Ureter (tissue), 1 donor: ENCODE results near the gene TENM3. TPM values are rescaled to one million over a fixed set of nuclear protein-coding genes. Genes with fewer than 3 reads are reported as not detected.
"Not testable (repeated sequence)": the region's sequence is repeated elsewhere in the genome, so short reads cannot be mapped to it uniquely, and the experiment has no call there.

Experiments used
- DNase-seq: peaks from one replicate; pipeline ENCODE4 v3.0.0-alpha.2; 2020; ENCODE audit warnings: low spot score
- total RNA-seq: library from RNA; stranded (reverse); gene quantifications from one replicate; pipeline ENCODE4 v1.2.4, GENCODE V29; 2023
- donor health status: DM: yes; HTN: yes; CAD: no.

The TENM3 gene
- total RNA-seq, 1 donor from 2014 or later: 0.96 TPM

- no peak for DNase-seq
Measured at GRCh38 chr4:182810103-182810615, 567.0 kb downstream of the TENM3 start.

GRCh38 chr4:182812916-182813315 lies 569.7 kb downstream of the TENM3 start:
- no peak for DNase-seq

GRCh38 chr4:182814065-182814464 lies 570.9 kb downstream of the TENM3 start:
- DNase-seq: not testable (repeated sequence)

GRCh38 chr4:182818926-182819730 lies 575.9 kb downstream of the TENM3 start:
- DNase-seq: no peak

- no peak for DNase-seq
Measured at GRCh38 chr4:182819751-182820150, 576.5 kb downstream of the TENM3 start.

GRCh38 chr4:182822554-182822953 lies 579.4 kb downstream of the TENM3 start:
- DNase-seq: no peak

- DNase-seq: no peak
Measured at GRCh38 chr4:182823576-182823975, 580.4 kb downstream of the TENM3 start.

GRCh38 chr4:182825003-182825402 lies 581.8 kb downstream of the TENM3 start:
- DNase-seq: no peak

- DNase-seq: no peak
Measured at GRCh38 chr4:182825786-182826185, 582.6 kb downstream of the TENM3 start.

GRCh38 chr4:182826391-182826790 lies 583.2 kb downstream of the TENM3 start:
- no peak for DNase-seq

- no peak for DNase-seq
Measured at GRCh38 chr4:182827166-182827565, 584.0 kb downstream of the TENM3 start.

GRCh38 chr4:182827954-182828353 lies 584.8 kb downstream of the TENM3 start:
- no peak for DNase-seq

GRCh38 chr4:182828360-182829025 lies 585.3 kb downstream of the TENM3 start:
- no peak for DNase-seq

GRCh38 chr4:182829196-182829595 lies 586.0 kb downstream of the TENM3 start:
- no peak for DNase-seq

GRCh38 chr4:182831376-182831775 lies 588.2 kb downstream of the TENM3 start:
- DNase-seq: no peak

- DNase-seq: no peak
Measured at GRCh38 chr4:182832352-182833120, 589.3 kb downstream of the TENM3 start.

GRCh38 chr4:182835006-182835740 lies 592.0 kb downstream of the TENM3 start:
- DNase-seq: no peak

- no peak for DNase-seq
Measured at GRCh38 chr4:182837831-182838230, 594.6 kb downstream of the TENM3 start.

GRCh38 chr4:182838535-182838934 lies 595.3 kb downstream of the TENM3 start:
- DNase-seq: no peak

- no peak for DNase-seq
Measured at GRCh38 chr4:182839256-182839655, 596.1 kb downstream of the TENM3 start.

- no peak for DNase-seq
Measured at GRCh38 chr4:182840108-182840507, 596.9 kb downstream of the TENM3 start.
